HG02588 (cell line): ENCODE results near the gene SLCO2A1.

Source experiments
- ATAC-seq: cut with Tn5 transposase; IDR thresholded peaks from one replicate; pipeline ENCODE4 v1.9.1; 2021; ENCODE audit warnings: mild to moderate bottlenecking, moderate library complexity; ENCODE audit not compliant: unreplicated experiment

The SLCO2A1 gene

GRCh38 chr3:133935843-133936769, 93.6 kb downstream of the SLCO2A1 start:
- ATAC-seq, result no peak

- no peak for ATAC-seq
These were observed 94.5 kb downstream of the SLCO2A1 start for GRCh38 chr3:133934996-133935842.

- no peak for ATAC-seq
These were observed 95.4 kb downstream of the SLCO2A1 start for GRCh38 chr3:133934073-133934970.

- no peak for ATAC-seq
These were observed 96.4 kb downstream of the SLCO2A1 start for GRCh38 chr3:133933097-133934024.

- ATAC-seq, result no peak
These were observed 97.7 kb downstream of the SLCO2A1 start for GRCh38 chr3:133932009-133932408.

GRCh38 chr3:133931084-133931483, 98.6 kb downstream of the SLCO2A1 start:
- no peak for ATAC-seq

- ATAC-seq, result no peak
These were observed 99.3 kb downstream of the SLCO2A1 start for GRCh38 chr3:133930341-133930933.

- no peak for ATAC-seq
These were observed 100.7 kb downstream of the SLCO2A1 start for GRCh38 chr3:133928903-133929607.

GRCh38 chr3:133928136-133928893, 101.4 kb downstream of the SLCO2A1 start:
- ATAC-seq, result peak; percentile 22

GRCh38 chr3:133927540-133928066, 102.1 kb downstream of the SLCO2A1 start:
- ATAC-seq, result peak; percentile 79

- no peak for ATAC-seq
These were observed 102.8 kb downstream of the SLCO2A1 start for GRCh38 chr3:133926736-133927539.

- ATAC-seq, result no peak
These were observed 103.6 kb downstream of the SLCO2A1 start for GRCh38 chr3:133925960-133926735.

GRCh38 chr3:133924041-133924440, 105.7 kb downstream of the SLCO2A1 start:
- ATAC-seq, result no peak

- ATAC-seq, result no peak
These were observed 108.1 kb downstream of the SLCO2A1 start for GRCh38 chr3:133921592-133921991.

GRCh38 chr3:133917144-133917543, 112.6 kb downstream of the SLCO2A1 start:
- ATAC-seq, result no peak
